GM10266 (cell line): ENCODE data around the gene ICAM5.
"Not testable (repeated sequence)": the region's sequence is repeated elsewhere in the genome, so short reads cannot be mapped to it uniquely, and the experiment has no call there.

Source experiments
- DNase-seq: peaks from one replicate; pipeline ENCODE4 v3.0.0; 2012; ENCODE audit errors: extremely low spot score
- TF ChIP-seq, protein P1 (sequence below): IDR thresholded peaks from 2 replicates; pipeline ENCODE4 v1.5.1; 2012; ENCODE audit warnings: mild to moderate bottlenecking, low read depth; ENCODE audit not compliant: control insufficient read depth, insufficient read depth; ENCODE audit errors: missing control alignments

The ICAM5 gene

DNA sequence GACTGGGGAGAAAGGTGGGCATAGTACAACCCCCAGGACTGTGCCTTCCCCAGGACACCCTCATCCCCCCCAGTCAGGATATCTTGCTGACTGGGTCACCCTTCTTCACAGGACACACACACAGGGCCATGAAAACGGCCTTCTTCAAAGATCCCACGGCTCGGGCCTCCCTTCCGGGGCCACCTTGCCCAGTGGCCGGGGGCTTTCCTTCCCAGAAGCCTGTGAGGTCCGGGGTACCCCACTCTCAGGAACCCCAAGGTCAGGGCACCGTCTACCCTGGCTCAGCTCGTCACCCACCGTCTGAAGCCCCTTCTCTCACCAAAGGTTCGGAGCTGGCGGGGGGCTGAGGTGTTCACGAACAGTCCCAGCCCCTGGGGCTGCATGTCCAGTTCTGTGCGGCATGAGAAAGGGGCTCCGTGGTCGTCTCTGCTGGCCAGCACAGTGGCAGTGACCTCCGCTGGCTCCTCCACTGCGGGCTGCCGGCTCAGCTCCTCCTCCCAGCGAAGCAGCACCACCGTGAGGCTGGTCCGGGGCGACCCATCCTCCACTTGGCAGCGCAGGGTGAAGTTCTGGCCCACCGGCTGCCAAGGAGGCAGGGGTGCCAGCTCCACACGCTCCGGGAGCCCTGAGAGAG, 45.7 kb downstream of the ICAM5 start:
- DNase-seq: no peak
- TF ChIP-seq, protein P1, sequence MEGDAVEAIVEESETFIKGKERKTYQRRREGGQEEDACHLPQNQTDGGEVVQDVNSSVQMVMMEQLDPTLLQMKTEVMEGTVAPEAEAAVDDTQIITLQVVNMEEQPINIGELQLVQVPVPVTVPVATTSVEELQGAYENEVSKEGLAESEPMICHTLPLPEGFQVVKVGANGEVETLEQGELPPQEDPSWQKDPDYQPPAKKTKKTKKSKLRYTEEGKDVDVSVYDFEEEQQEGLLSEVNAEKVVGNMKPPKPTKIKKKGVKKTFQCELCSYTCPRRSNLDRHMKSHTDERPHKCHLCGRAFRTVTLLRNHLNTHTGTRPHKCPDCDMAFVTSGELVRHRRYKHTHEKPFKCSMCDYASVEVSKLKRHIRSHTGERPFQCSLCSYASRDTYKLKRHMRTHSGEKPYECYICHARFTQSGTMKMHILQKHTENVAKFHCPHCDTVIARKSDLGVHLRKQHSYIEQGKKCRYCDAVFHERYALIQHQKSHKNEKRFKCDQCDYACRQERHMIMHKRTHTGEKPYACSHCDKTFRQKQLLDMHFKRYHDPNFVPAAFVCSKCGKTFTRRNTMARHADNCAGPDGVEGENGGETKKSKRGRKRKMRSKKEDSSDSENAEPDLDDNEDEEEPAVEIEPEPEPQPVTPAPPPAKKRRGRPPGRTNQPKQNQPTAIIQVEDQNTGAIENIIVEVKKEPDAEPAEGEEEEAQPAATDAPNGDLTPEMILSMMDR: no peak

DNA sequence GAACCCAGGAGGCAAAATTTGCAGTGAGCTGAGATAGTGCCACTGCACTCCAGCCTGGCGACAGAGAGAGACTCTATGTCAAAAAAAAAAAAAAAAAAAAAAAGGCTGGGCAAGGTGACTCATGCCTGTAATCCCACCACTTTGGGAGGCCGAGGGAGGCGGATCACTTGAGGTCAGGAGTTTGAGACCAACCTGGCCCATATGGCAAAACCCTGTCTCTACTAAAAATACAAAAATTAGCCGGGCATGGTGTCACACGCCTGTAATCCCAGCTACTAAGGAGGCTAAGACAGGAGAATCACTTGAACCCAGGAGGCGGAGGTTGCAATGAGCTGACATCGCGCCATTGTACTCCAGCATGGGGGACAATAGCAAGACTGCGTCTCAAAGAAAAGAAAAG, 47.0 kb downstream of the ICAM5 start:
- DNase-seq: not testable (repeated sequence)

DNA sequence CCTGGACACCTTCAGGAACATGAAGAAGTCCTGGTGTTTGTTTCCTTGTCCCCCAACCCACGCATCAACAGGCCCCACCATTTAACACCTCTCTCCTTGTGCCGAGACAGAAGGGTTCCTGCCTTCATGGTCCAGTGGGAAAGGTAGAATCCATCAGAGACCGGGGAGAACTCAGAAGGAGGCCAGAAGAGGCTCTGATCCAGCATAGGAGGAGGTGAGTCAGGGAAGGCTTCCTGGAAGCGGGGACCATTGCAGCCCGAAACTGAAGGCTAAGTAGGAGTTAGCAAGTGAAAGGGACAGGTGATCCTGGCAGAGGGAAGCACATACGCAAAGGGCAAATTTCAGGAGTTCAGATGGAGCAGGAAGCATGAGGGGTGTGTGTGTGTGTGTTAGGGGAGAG, 49.2 kb downstream of the ICAM5 start:
- TF ChIP-seq, protein P1: no peak
- no peak for DNase-seq

DNA sequence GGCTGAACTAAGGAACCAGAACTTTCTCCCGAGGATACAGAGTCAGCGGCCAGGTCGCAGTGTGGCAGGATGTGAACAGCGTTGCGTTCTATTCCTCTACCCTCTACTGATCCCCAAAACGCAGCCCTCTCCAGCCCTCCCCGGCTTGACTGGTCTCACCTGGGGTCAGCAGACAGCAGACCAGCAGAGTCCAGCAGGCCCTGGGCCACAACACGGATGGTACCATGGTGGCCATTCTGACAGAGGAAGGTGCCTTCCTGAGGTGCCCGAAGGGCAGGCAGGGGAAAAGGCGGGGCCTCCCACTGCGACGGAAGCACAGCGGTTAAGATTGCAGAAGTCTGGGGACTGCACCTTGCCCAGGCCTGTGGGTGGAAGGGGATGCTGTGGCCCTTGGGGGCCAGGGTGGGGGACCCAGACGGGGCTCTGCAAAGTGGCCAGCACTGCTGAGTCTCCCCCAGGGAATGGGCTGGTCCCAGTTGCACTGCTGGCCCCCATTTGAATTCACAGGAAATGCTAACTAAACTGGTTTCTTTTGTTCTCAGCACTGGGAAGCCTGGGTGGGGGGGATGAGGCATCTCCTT, 49.7 kb downstream of the ICAM5 start, which contains the start of gene ICAM3:
ICAM3 (minus strand) TSS at position 245 of the 581 bp plus-strand sequence; CDS start at position 235, 10 bp downstream.
- peak; percentile 78 for DNase-seq
- TF ChIP-seq, protein P1: no peak

DNA sequence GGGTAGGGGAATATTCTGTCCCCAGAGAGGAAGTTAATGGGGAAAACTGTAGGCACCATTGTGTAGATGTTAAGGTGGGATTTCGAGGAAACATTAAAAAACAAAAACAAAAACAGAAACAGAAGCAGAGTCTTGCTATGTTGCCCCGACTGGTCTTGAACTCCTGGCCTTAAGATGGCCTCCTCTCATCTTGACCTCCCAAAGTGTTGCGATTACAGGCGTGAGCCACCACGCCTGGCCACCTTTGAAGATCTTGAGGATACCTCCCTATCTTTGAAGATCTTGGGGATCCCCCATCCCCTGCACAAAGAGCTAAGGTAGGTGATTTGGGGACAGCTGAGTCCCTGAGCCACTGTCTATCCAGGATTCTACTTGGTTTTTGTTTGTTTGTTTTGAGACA, 50.2 kb downstream of the ICAM5 start:
- no peak for DNase-seq
- TF ChIP-seq, protein P1: no peak

DNA sequence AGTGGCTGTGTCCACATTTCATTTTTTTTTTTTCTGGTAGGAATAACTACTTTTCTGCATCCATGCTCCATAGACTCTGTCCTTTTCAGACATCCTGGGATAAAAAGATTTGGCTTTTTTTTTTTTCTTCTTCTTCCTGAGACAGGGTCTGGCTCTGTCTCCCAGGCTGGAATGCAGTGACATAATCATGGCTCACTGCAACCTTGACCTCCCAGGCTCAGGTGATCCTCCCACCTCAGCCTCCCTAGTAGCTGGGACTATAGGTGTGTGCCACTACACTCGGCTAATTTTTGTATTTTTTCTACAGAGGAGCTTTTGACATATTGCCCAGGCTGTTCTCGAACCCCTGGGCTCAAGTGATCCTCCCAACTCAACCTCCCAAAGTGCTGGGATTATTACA, 53.7 kb downstream of the ICAM5 start:
- TF ChIP-seq, protein P1: no peak
- no peak for DNase-seq

DNA sequence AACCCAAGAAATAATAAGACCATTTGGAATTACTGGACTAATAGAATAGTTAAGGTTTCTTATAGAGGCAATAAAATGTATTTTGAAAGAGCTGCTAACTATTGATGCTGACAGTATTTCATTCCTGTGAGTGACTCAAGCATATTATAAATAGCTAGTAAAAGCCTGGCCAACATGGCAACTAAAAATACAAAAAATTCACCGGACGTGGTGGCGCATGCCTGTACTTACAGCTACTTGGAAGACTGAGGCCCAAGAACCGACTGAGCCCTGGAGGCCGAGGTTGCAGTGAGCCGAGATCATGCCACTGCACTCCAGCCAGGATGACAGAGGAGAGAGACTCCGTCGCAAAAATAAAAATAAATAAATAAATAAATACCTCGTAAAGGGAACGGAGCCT, 55.0 kb downstream of the ICAM5 start:
- TF ChIP-seq, protein P1: no peak
- no peak for DNase-seq
